B cell (primary cell): ENCODE results near the gene CERS6.

Source experiments
- EZH2 ChIP-seq: IDR thresholded peaks from 2 replicates; pipeline ENCODE4 v1.6.1; 2012; ENCODE audit warnings: borderline replicate concordance, low read depth, mild to moderate bottlenecking, moderate library complexity, low read length; ENCODE audit not compliant: insufficient read depth, poor library complexity, severe bottlenecking
- TF ChIP-seq, protein P1 (sequence below): fragments of 200-600 bp; IDR thresholded peaks from one replicate; pipeline ENCODE4 v1.8.0; 2022; ENCODE audit warnings: antibody characterized with exemption, mild to moderate bottlenecking

DNA sequence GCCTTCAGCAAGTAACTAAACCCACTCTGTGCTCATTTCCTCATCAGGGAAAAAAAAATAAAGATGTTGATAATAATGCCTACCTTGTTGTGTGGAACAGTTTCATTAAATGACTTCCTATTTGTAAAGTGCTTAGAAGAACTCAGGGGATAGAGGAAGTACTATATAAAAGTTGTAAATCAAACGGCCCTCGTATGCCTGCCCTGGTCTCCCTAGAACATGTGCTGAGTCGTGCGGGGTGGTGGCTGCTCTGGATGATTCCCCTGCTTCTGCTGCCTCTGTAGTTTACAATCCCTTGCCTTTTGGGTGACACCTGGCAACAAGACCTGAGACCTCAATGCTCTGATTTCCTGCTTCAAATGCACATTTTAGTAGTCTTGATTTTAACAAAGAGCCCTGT is 170.0 kb downstream of the CERS6 start:
- no peak for TF ChIP-seq EZH2
- TF ChIP-seq, protein P1, sequence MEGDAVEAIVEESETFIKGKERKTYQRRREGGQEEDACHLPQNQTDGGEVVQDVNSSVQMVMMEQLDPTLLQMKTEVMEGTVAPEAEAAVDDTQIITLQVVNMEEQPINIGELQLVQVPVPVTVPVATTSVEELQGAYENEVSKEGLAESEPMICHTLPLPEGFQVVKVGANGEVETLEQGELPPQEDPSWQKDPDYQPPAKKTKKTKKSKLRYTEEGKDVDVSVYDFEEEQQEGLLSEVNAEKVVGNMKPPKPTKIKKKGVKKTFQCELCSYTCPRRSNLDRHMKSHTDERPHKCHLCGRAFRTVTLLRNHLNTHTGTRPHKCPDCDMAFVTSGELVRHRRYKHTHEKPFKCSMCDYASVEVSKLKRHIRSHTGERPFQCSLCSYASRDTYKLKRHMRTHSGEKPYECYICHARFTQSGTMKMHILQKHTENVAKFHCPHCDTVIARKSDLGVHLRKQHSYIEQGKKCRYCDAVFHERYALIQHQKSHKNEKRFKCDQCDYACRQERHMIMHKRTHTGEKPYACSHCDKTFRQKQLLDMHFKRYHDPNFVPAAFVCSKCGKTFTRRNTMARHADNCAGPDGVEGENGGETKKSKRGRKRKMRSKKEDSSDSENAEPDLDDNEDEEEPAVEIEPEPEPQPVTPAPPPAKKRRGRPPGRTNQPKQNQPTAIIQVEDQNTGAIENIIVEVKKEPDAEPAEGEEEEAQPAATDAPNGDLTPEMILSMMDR: no peak
